ENCODE measurements around the gene IFNL3. TPM values are rescaled to one million over a fixed set of nuclear protein-coding genes. Genes with fewer than 3 reads are reported as not detected.

Gene IFNL3
- total RNA-seq, 1 experiment from 2014 or later: not detected

- CTCF ChIA-PET: no interaction called here
- H3K27me3 Mint-ChIP-seq (ENCODE audit: unreplicated experiment): peaks cover 39% of the 10 kb centered on the region
- peak overlapping the region; percentile 48 for H3K4me3 Mint-ChIP-seq (ENCODE audit: low read depth, unreplicated experiment)
- H3K27ac Mint-ChIP-seq (ENCODE audit: unreplicated experiment): no peak overlapping the region
- no peaks in the 10 kb centered on the region for H3K9me3 Mint-ChIP-seq (ENCODE audit: low read depth, unreplicated experiment)
- intact Hi-C loops (cut with micrococcal nuclease; ENCODE audit: unreplicated experiment): no loop called here
- BruUV-seq (replicated peaks): no TSS peak
- TF ChIP-seq, protein P1, sequence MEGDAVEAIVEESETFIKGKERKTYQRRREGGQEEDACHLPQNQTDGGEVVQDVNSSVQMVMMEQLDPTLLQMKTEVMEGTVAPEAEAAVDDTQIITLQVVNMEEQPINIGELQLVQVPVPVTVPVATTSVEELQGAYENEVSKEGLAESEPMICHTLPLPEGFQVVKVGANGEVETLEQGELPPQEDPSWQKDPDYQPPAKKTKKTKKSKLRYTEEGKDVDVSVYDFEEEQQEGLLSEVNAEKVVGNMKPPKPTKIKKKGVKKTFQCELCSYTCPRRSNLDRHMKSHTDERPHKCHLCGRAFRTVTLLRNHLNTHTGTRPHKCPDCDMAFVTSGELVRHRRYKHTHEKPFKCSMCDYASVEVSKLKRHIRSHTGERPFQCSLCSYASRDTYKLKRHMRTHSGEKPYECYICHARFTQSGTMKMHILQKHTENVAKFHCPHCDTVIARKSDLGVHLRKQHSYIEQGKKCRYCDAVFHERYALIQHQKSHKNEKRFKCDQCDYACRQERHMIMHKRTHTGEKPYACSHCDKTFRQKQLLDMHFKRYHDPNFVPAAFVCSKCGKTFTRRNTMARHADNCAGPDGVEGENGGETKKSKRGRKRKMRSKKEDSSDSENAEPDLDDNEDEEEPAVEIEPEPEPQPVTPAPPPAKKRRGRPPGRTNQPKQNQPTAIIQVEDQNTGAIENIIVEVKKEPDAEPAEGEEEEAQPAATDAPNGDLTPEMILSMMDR (IDR thresholded peaks at IDR 0.05; ENCODE audit: unreplicated experiment): no peak
- peaks cover 38% of the 10 kb centered on the region for H3K4me1 Mint-ChIP-seq (ENCODE audit: low read depth, unreplicated experiment)
- H3K36me3 Mint-ChIP-seq (ENCODE audit: insufficient read depth, unreplicated experiment): peaks cover 12% of the 10 kb centered on the region
- DNase-seq: no peak
These were observed 47.0 kb downstream of the IFNL3 start for GRCh38 chr19:39197808-39198207.

DNA sequence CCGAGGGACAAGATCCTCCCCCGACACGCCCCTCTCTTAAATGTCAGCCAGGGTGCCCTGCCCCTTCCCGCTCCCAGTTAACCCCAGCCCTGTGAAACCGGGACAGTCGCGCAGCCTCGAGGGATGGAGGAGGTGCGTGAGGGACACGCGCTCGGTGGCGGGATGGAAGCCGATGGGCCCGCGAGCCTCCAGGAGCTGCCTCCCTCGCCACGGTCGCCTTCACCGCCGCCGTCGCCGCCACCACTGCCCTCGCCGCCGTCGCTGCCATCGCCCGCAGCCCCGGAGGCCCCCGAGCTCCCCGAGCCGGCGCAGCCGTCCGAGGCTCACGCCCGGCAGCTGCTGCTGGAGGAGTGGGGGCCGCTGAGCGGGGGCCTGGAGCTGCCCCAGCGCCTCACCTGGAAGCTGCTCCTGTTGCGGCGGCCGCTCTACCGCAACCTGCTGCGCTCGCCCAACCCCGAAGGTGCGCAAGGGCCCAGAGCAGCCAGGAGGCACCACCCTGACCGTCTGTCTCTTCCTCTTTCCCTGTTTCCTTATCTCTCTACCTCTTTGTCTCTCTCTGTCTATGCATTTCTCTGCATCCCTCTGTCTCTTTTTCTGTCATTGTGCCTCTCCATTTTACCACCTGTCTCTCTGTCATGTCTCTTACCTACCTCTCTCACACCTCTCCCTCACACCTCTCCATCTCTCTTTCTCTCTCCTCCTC, 47.8 kb downstream of the IFNL3 start, which contains the start of gene NCCRP1:
Gene NCCRP1, plus strand, starts transcription at position 105 of the 703 bp plus-strand sequence. Its CDS starts 19 bp downstream, at position 124.
- Mint-ChIP-seq H3K27me3 (ENCODE audit: unreplicated experiment) (peaks cover 39% of the 10 kb centered on the region), H3K27ac (ENCODE audit: unreplicated experiment) (peak within 1 kb of the TSS; percentile 26), H3K9me3 (ENCODE audit: low read depth, unreplicated experiment) (no peaks in the 10 kb centered on the region), H3K4me1 (ENCODE audit: low read depth, unreplicated experiment) (peaks cover 38% of the 10 kb centered on the region), H3K36me3 (ENCODE audit: insufficient read depth, unreplicated experiment) (peaks cover 12% of the 10 kb centered on the region), H3K4me3 (ENCODE audit: low read depth, unreplicated experiment) (peak within 1 kb of the TSS; percentile 48)
- intact Hi-C loops (cut with micrococcal nuclease; ENCODE audit: unreplicated experiment): no loop called here
- TF ChIP-seq, protein P1 (IDR thresholded peaks at IDR 0.05; ENCODE audit: unreplicated experiment): no peak
- CTCF ChIA-PET: interaction anchor here (0.7 kb wide), 1 partner anchor 25 kb away, joined by 3 read pairs; no protein-coding TSS in a partner anchor
- DNase-seq: no peak
- no TSS peak for BruUV-seq (replicated peaks)

DNA sequence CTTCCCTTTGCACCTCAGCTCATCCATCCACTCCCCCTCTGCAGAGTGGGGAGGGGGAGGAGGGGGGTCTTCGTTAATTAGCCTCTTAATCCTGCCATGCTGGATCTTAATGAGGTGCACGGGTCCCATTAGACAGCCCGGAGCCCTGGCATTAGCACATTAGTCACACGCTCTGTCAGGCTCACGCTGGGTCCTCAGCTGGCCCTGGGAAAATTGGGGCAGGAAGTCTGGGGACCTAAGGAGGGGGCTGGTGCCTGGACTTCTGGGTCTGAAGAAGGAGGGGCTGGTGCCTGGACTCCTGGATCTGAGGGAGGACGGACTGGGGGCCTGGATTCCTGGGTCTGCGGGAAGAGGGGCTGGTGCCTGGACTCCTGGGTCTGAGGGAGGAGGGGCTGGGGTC, 48.5 kb downstream of the IFNL3 start:
- CTCF ChIA-PET: interaction anchor here (0.7 to 0.9 kb wide), 2 partner anchors 26 to 296 kb away, joined by 3 read pairs; no protein-coding TSS in a partner anchor
- Mint-ChIP-seq H3K9me3 (ENCODE audit: low read depth, unreplicated experiment) (no peaks in the 10 kb centered on the region), H3K4me3 (ENCODE audit: low read depth, unreplicated experiment) (peak overlapping the region; percentile 21), H3K27ac (ENCODE audit: unreplicated experiment) (peak overlapping the region; percentile 26), H3K4me1 (ENCODE audit: low read depth, unreplicated experiment) (peaks cover 38% of the 10 kb centered on the region), H3K27me3 (ENCODE audit: unreplicated experiment) (peaks cover 35% of the 10 kb centered on the region), H3K36me3 (ENCODE audit: insufficient read depth, unreplicated experiment) (peaks cover 12% of the 10 kb centered on the region)
- BruUV-seq (replicated peaks): no TSS peak
- no peak for DNase-seq
- TF ChIP-seq, protein P1 (IDR thresholded peaks at IDR 0.05; ENCODE audit: unreplicated experiment): no peak
- intact Hi-C loops (cut with micrococcal nuclease; ENCODE audit: unreplicated experiment): no loop called here

DNA sequence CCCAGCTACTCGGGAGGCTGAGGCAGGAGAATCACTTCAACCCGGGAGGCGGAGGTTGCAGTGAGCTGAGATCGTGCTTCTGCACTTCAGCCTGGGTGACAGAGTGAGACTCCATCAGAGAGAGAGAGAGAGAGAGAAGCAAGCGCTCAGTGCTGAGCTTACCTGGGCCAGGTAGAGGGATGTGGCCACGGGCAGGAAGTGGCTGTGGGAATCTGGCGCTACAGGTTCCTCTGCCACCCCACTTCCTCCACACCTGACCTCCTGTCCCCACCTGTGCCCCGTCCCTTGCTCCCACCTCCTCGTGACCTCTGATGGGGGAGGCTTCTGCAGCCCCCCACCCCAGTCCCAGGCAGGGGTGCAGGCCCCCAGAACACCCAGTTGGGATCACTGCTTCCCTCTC, 49.1 kb downstream of the IFNL3 start:
- Mint-ChIP-seq H3K4me1 (ENCODE audit: low read depth, unreplicated experiment) (peaks cover 38% of the 10 kb centered on the region), H3K4me3 (ENCODE audit: low read depth, unreplicated experiment) (peak overlapping the region; percentile 21), H3K27ac (ENCODE audit: unreplicated experiment) (peak overlapping the region; percentile 26), H3K9me3 (ENCODE audit: low read depth, unreplicated experiment) (no peaks in the 10 kb centered on the region), H3K27me3 (ENCODE audit: unreplicated experiment) (peaks cover 29% of the 10 kb centered on the region), H3K36me3 (ENCODE audit: insufficient read depth, unreplicated experiment) (peaks cover 12% of the 10 kb centered on the region)
- BruUV-seq (replicated peaks): no TSS peak
- DNase-seq: peak; percentile 58
- CTCF ChIA-PET: interaction anchor here (0.6 to 0.9 kb wide), 3 partner anchors 107 to 1129 kb away, joined by 3 read pairs; no protein-coding TSS in a partner anchor
- intact Hi-C loops (cut with micrococcal nuclease; ENCODE audit: unreplicated experiment): no loop called here
- TF ChIP-seq, protein P1 (IDR thresholded peaks at IDR 0.05; ENCODE audit: unreplicated experiment): no peak
